ENCODE measurements around the gene ELK3. TPM values are rescaled to one million over a fixed set of nuclear protein-coding genes. Genes with fewer than 3 reads are reported as not detected.

ELK3 gene
- total RNA-seq, 1 donor from 2014 or later, result 49.3 TPM

DNA sequence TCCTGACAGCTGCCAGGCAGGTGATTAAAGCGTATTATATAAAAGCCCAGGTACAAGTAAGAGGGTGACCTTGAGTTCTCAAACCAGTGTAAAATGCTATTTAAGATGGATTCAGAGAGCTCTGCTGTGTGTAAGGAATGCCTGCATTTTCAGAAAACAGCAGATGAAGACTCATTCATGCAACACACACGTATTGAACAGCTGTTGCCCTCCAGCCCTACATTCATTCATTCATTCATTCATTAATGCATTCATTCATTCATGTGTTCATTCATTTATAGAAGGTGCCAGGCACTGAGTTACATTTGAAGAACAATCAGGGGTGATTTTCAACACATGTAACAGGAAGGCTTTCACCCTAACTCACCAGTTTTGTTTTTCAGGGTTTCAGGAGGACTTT, 27.4 kb upstream of the ELK3 start:
- Mint-ChIP-seq H3K27ac (ENCODE audit: unreplicated experiment) (no peak overlapping the region), H3K36me3 (ENCODE audit: unreplicated experiment) (no peaks in the 10 kb centered on the region), H3K27me3 (ENCODE audit: unreplicated experiment) (peaks cover under 1% of the 10 kb centered on the region), H3K9me3 (ENCODE audit: unreplicated experiment) (no peaks in the 10 kb centered on the region), H3K4me3 (ENCODE audit: unreplicated experiment) (no peak overlapping the region), H3K4me1 (ENCODE audit: unreplicated experiment) (no peaks in the 10 kb centered on the region)
- TF ChIP-seq, protein P1, sequence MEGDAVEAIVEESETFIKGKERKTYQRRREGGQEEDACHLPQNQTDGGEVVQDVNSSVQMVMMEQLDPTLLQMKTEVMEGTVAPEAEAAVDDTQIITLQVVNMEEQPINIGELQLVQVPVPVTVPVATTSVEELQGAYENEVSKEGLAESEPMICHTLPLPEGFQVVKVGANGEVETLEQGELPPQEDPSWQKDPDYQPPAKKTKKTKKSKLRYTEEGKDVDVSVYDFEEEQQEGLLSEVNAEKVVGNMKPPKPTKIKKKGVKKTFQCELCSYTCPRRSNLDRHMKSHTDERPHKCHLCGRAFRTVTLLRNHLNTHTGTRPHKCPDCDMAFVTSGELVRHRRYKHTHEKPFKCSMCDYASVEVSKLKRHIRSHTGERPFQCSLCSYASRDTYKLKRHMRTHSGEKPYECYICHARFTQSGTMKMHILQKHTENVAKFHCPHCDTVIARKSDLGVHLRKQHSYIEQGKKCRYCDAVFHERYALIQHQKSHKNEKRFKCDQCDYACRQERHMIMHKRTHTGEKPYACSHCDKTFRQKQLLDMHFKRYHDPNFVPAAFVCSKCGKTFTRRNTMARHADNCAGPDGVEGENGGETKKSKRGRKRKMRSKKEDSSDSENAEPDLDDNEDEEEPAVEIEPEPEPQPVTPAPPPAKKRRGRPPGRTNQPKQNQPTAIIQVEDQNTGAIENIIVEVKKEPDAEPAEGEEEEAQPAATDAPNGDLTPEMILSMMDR (IDR thresholded peaks at IDR 0.05), result no peak
- DNase-seq (ENCODE audit: extremely low spot score, unreplicated experiment), result no peak

DNA sequence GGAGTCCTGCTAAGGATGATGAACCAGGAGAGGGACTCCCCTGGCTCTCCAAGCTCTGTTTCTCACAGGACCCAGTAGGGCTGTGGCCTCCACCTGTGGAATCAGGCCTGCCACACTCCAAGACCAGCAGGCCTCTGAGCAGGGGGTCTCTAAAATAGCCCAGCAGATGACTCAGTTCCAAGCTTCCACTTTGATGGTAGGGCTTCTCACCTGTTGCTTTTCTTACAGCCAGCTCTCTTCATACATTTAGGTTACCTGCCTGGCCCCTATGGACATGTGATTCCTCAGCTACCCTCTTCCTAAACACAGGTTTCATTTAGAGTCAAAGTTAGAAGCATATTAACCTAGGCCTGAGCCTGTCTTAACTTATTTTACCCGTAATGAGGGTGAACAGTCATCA, 26.7 kb upstream of the ELK3 start:
- H3K9me3 Mint-ChIP-seq (ENCODE audit: unreplicated experiment), result no peaks in the 10 kb centered on the region
- TF ChIP-seq, protein P1 (IDR thresholded peaks at IDR 0.05), result no peak
- H3K36me3 Mint-ChIP-seq (ENCODE audit: unreplicated experiment), result no peaks in the 10 kb centered on the region
- peaks cover 7% of the 10 kb centered on the region for H3K27me3 Mint-ChIP-seq (ENCODE audit: unreplicated experiment)
- H3K27ac Mint-ChIP-seq (ENCODE audit: unreplicated experiment), result no peak overlapping the region
- DNase-seq (ENCODE audit: extremely low spot score, unreplicated experiment), result no peak
- H3K4me3 Mint-ChIP-seq (ENCODE audit: unreplicated experiment), result no peak overlapping the region
- H3K4me1 Mint-ChIP-seq (ENCODE audit: unreplicated experiment), result no peaks in the 10 kb centered on the region

DNA sequence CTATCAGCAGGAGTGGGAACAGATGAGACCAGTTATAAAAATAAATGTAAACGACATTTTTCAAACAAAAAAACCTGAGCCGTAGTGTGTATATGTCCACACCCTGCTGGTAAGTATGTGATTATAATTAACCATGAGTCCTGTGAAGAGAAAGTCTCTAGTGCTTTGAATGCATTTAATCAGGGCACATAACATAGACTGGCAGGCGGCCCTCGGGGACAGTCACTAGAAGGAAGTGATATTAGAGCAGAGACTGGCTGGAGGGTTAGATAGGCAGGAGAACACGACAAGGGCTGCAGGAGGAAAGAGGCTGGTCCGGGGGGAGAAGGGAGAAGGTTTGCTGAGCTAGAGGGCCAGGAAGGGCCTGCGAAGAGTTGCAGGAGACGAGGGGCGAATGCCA, 23.8 kb upstream of the ELK3 start:
- H3K4me1 Mint-ChIP-seq (ENCODE audit: unreplicated experiment), result no peaks in the 10 kb centered on the region
- H3K27ac Mint-ChIP-seq (ENCODE audit: unreplicated experiment), result no peak overlapping the region
- TF ChIP-seq, protein P1 (IDR thresholded peaks at IDR 0.05), result no peak
- H3K9me3 Mint-ChIP-seq (ENCODE audit: unreplicated experiment), result no peaks in the 10 kb centered on the region
- no peaks in the 10 kb centered on the region for H3K36me3 Mint-ChIP-seq (ENCODE audit: unreplicated experiment)
- no peak for DNase-seq (ENCODE audit: extremely low spot score, unreplicated experiment)
- H3K27me3 Mint-ChIP-seq (ENCODE audit: unreplicated experiment), result peaks cover 13% of the 10 kb centered on the region
- H3K4me3 Mint-ChIP-seq (ENCODE audit: unreplicated experiment), result no peak overlapping the region

DNA sequence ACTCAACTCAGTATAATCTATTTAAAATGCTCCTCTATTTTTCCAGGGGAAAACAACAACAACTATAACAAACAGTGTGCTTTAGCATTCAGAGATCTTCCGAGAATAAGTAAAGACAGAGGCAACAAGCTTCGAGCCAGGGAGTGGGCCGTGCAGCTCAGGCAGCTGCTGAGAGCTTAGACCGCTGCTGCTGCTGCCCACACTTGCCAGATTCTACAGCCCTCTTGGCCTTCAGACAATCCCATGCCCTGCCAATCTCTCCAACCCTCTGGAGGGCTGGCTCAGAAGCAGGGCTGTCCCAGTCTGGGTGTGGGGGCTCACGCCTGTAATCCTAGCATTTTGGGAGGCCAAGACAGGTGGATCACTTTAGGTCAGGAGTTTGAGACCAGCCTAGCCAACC, 23.4 kb upstream of the ELK3 start:
- H3K27me3 Mint-ChIP-seq (ENCODE audit: unreplicated experiment), result peaks cover 13% of the 10 kb centered on the region
- no peak for DNase-seq (ENCODE audit: extremely low spot score, unreplicated experiment)
- H3K4me3 Mint-ChIP-seq (ENCODE audit: unreplicated experiment), result no peak overlapping the region
- TF ChIP-seq, protein P1 (IDR thresholded peaks at IDR 0.05), result no peak
- no peaks in the 10 kb centered on the region for H3K36me3 Mint-ChIP-seq (ENCODE audit: unreplicated experiment)
- no peaks in the 10 kb centered on the region for H3K9me3 Mint-ChIP-seq (ENCODE audit: unreplicated experiment)
- H3K4me1 Mint-ChIP-seq (ENCODE audit: unreplicated experiment), result no peaks in the 10 kb centered on the region
- no peak overlapping the region for H3K27ac Mint-ChIP-seq (ENCODE audit: unreplicated experiment)

DNA sequence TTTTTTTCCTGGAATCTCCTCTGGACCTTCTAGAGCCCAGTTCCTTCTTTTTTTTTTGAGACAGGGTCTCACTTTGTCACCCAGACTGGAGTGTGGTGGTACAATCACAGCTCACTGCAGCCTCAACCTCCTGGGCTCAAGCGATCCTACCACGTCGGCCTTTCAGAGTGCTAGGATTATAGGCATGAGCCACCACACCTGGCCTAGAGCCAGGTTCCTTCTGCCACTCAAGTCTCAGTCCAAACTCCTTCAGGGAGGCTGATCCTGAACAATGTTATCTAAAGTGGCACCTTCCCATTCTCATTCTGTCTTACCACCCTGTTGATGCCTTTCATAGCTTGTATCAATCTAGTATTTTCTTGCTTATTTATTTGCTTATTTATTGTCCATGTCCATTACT, 22.3 kb upstream of the ELK3 start:
- Mint-ChIP-seq H3K9me3 (ENCODE audit: unreplicated experiment) (no peaks in the 10 kb centered on the region), H3K27ac (ENCODE audit: unreplicated experiment) (no peak overlapping the region), H3K27me3 (ENCODE audit: unreplicated experiment) (peaks cover 13% of the 10 kb centered on the region)

More for the DNA sequence above, 22.3 kb upstream of the ELK3 start:
- Mint-ChIP-seq H3K4me1 (ENCODE audit: unreplicated experiment) (no peaks in the 10 kb centered on the region), H3K36me3 (ENCODE audit: unreplicated experiment) (no peaks in the 10 kb centered on the region), H3K4me3 (ENCODE audit: unreplicated experiment) (no peak overlapping the region)
- DNase-seq (ENCODE audit: extremely low spot score, unreplicated experiment), result no peak
- TF ChIP-seq, protein P1 (IDR thresholded peaks at IDR 0.05), result no peak

Measured in osteocyte (in vitro differentiated cells).